HG03097 (cell line): Measurements from ENCODE around the gene TMEM232.

Experiments used
- ATAC-seq: cut with Tn5 transposase; IDR thresholded peaks from one replicate; pipeline ENCODE4 v1.9.1; 2021; ENCODE audit not compliant: unreplicated experiment, low FRiP score

TMEM232 gene

GRCh38 chr5:110435207-110435606 lies 291.3 kb downstream of the TMEM232 start:
- no peak for ATAC-seq

- ATAC-seq: no peak
These were observed 294.9 kb downstream of the TMEM232 start for GRCh38 chr5:110431603-110432002.

- no peak for ATAC-seq
These were observed 312.1 kb downstream of the TMEM232 start for GRCh38 chr5:110414360-110414759.

GRCh38 chr5:110413856-110414255 lies 312.6 kb downstream of the TMEM232 start:
- ATAC-seq: no peak

- ATAC-seq: no peak
These were observed 316.9 kb downstream of the TMEM232 start for GRCh38 chr5:110409571-110409970.

GRCh38 chr5:110402562-110402961 lies 323.9 kb downstream of the TMEM232 start:
- no peak for ATAC-seq

GRCh38 chr5:110401881-110402280 lies 324.6 kb downstream of the TMEM232 start:
- ATAC-seq: no peak

GRCh38 chr5:110398951-110399350 lies 327.5 kb downstream of the TMEM232 start:
- no peak for ATAC-seq

GRCh38 chr5:110397281-110397680 lies 329.2 kb downstream of the TMEM232 start:
- no peak for ATAC-seq

- no peak for ATAC-seq
These were observed 339.7 kb downstream of the TMEM232 start for GRCh38 chr5:110386782-110387181.

GRCh38 chr5:110383231-110383630 lies 343.2 kb downstream of the TMEM232 start:
- no peak for ATAC-seq

- no peak for ATAC-seq
These were observed 348.5 kb downstream of the TMEM232 start for GRCh38 chr5:110377943-110378342.

- no peak for ATAC-seq
These were observed 349.1 kb downstream of the TMEM232 start for GRCh38 chr5:110377361-110377760.

- ATAC-seq: no peak
These were observed 350.1 kb downstream of the TMEM232 start for GRCh38 chr5:110376281-110376951.

GRCh38 chr5:110371725-110372041 lies 354.8 kb downstream of the TMEM232 start:
- ATAC-seq: peak; percentile 85

- peak; percentile 52 for ATAC-seq
These were observed 355.3 kb downstream of the TMEM232 start for GRCh38 chr5:110371011-110371724.
